SK-MEL-5 (cell line): Measurements from ENCODE around the gene ANKRD66. TPM values are rescaled to one million over a fixed set of nuclear protein-coding genes. Genes with fewer than 3 reads are reported as not detected.

Source experiments
- total RNA-seq: library from RNA; depleted of rRNA; stranded (reverse); fragments of >200 nt; shearing (Covaris generic); gene quantifications from 2 replicates; pipeline ENCODE4 v1.2.3, GENCODE V29; 2014; rRNA removed

The ANKRD66 gene
- total RNA-seq, 1 experiment from 2014 or later: not detected

Other genes starting within 250 kb of the ANKRD66 start
- gene CYP39A1, start 94.1 kb upstream of the ANKRD66 start, total RNA-seq: 0.34 and 0.56 TPM in 2 replicates
- 2.1 and 6.5 TPM in 2 replicates for gene SLC25A27, start 94.0 kb upstream of the ANKRD66 start, total RNA-seq
- 0.05 TPM in 1 of 2 replicates, not detected in the other for gene TDRD6, start 59.0 kb upstream of the ANKRD66 start, total RNA-seq
- gene PLA2G7, start 11.6 kb upstream of the ANKRD66 start, total RNA-seq: 0.19 and 0.53 TPM in 2 replicates
- not detected in 2 replicates for gene MEP1A, start 46.5 kb downstream of the ANKRD66 start, total RNA-seq
- 0.16 and 0.29 TPM in 2 replicates for gene ADGRF5, start 175.0 kb downstream of the ANKRD66 start, total RNA-seq